HUES6 (cell line): ENCODE results near the gene COL20A1.

Experiments used
- H3K27ac ChIP-seq: 2 replicates; pipeline ENCODE4 v1.7.0; 2013; ENCODE audit warnings: low read depth, mild to moderate bottlenecking, low read length, inconsistent platforms
- H3K27me3 ChIP-seq: 2 replicates; pipeline ENCODE4 v1.6.1; 2013; ENCODE audit warnings: low read length; ENCODE audit not compliant: control insufficient read depth, insufficient read depth
- H3K36me3 ChIP-seq: 2 replicates; pipeline ENCODE4 v1.6.1; 2013; ENCODE audit warnings: low read length; ENCODE audit not compliant: control insufficient read depth, insufficient read depth
- H3K4me1 ChIP-seq: 2 replicates; pipeline ENCODE4 v1.6.1; 2013; ENCODE audit warnings: low read length; ENCODE audit not compliant: control insufficient read depth, insufficient read depth
- H3K4me3 ChIP-seq: 2 replicates; pipeline ENCODE4 v1.5.1; 2013; ENCODE audit warnings: low read depth, low read length
- H3K9ac ChIP-seq: one replicate; pipeline ENCODE4 v1.6.1; 2013; ENCODE audit warnings: mild to moderate bottlenecking, low read length
- H3K9me3 ChIP-seq: 2 replicates; pipeline ENCODE4 v1.6.1; 2013; ENCODE audit warnings: low read depth, low read length; ENCODE audit not compliant: control insufficient read depth, insufficient read depth

COL20A1 gene

GRCh38 chr20:63253438-63254231, 39.4 kb upstream of the COL20A1 start:
- no peak overlapping the region for H3K9ac ChIP-seq
- H3K27ac ChIP-seq = no peak overlapping the region
- H3K4me3 ChIP-seq = peak overlapping the region; percentile 60
- peaks cover 54% of the 10 kb centered on the region for H3K27me3 ChIP-seq
- no peaks in the 10 kb centered on the region for H3K9me3 ChIP-seq
- H3K36me3 ChIP-seq = no peaks in the 10 kb centered on the region
- H3K4me1 ChIP-seq = peaks cover 22% of the 10 kb centered on the region

GRCh38 chr20:63254232-63254605, 38.8 kb upstream of the COL20A1 start, which contains the start of gene NKAIN4:
Gene NKAIN4 (minus strand): TSS chr20:63254463. CDS start chr20:63254450, 13 bp downstream.
- Histone ChIP-seq H3K4me1 (peaks cover 23% of the 10 kb centered on the region), H3K4me3 (peak within 1 kb of the TSS; percentile 65), H3K27me3 (peaks cover 54% of the 10 kb centered on the region), H3K36me3 (no peaks in the 10 kb centered on the region), H3K9me3 (no peaks in the 10 kb centered on the region), H3K27ac (no peak within 1 kb of the TSS), H3K9ac (no peak within 1 kb of the TSS)

- no peaks in the 10 kb centered on the region for H3K9me3 ChIP-seq
- no peak overlapping the region for H3K27ac ChIP-seq
- no peaks in the 10 kb centered on the region for H3K36me3 ChIP-seq
- H3K4me3 ChIP-seq = peak overlapping the region; percentile 65
- H3K9ac ChIP-seq = no peak overlapping the region
- peaks cover 54% of the 10 kb centered on the region for H3K27me3 ChIP-seq
- peaks cover 26% of the 10 kb centered on the region for H3K4me1 ChIP-seq
Observed at GRCh38 chr20:63254606-63255384, 38.2 kb upstream of the COL20A1 start.

- no peak overlapping the region for H3K9ac ChIP-seq
- peaks cover 26% of the 10 kb centered on the region for H3K4me1 ChIP-seq
- peaks cover 54% of the 10 kb centered on the region for H3K27me3 ChIP-seq
- no peaks in the 10 kb centered on the region for H3K9me3 ChIP-seq
- H3K36me3 ChIP-seq = no peaks in the 10 kb centered on the region
- no peak overlapping the region for H3K4me3 ChIP-seq
- no peak overlapping the region for H3K27ac ChIP-seq
Observed at GRCh38 chr20:63255931-63256704, 36.9 kb upstream of the COL20A1 start.

DNA sequence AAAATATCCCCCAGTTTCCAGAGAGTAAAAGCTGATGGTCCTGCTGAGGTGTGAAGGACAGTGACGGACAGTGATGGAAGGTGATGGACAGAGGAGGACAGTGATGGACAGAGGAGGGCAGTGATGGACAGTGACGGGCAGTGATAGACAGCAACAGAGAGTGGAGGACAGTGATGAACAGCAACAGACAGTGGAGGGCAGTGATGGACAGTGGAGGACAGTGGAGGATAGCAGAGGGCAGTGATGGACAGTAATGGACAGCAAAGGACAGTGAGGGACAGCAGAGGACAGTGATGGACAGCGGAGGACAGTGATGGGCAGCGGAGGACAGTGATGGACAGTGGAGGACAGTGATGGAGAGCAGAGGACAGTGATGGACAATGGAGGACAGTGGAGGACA, 36.0 kb upstream of the COL20A1 start:
- H3K4me1 ChIP-seq = peaks cover 31% of the 10 kb centered on the region
- no peaks in the 10 kb centered on the region for H3K36me3 ChIP-seq
- H3K4me3 ChIP-seq = no peak overlapping the region
- H3K27ac ChIP-seq = no peak overlapping the region
- H3K27me3 ChIP-seq = peaks cover 49% of the 10 kb centered on the region
- no peak overlapping the region for H3K9ac ChIP-seq
- H3K9me3 ChIP-seq = no peaks in the 10 kb centered on the region

DNA sequence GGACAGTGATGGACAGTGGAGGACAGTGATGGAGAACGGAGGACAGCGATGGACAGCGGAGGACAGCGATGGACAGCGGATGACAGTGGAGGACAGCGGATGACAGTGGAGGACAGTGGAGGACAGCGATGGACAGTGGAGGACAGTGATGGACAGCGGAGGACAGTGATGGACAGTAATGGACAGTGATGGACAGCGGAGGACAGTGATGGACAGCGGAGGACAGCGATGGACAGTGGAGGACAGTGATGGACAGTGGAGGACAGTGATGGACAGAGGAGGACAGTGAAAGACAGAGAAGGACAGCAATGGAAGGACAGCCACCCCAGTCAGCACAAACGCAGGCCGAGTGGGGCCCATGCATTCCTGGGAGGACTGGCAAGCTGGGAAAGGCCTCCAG, 35.4 kb upstream of the COL20A1 start:
- no peaks in the 10 kb centered on the region for H3K9me3 ChIP-seq
- H3K4me3 ChIP-seq = no peak overlapping the region
- no peaks in the 10 kb centered on the region for H3K36me3 ChIP-seq
- H3K27ac ChIP-seq = no peak overlapping the region
- H3K4me1 ChIP-seq = peaks cover 35% of the 10 kb centered on the region
- peaks cover 43% of the 10 kb centered on the region for H3K27me3 ChIP-seq
- H3K9ac ChIP-seq = no peak overlapping the region

GRCh38 chr20:63258781-63259180, 34.2 kb upstream of the COL20A1 start:
- Histone ChIP-seq H3K36me3 (no peaks in the 10 kb centered on the region), H3K4me1 (peaks cover 28% of the 10 kb centered on the region), H3K9me3 (no peaks in the 10 kb centered on the region), H3K27ac (no peak overlapping the region), H3K4me3 (no peak overlapping the region), H3K27me3 (peaks cover 32% of the 10 kb centered on the region), H3K9ac (no peak overlapping the region)

GRCh38 chr20:63259734-63260460, 33.1 kb upstream of the COL20A1 start:
- H3K27me3 ChIP-seq = peaks cover 24% of the 10 kb centered on the region
- H3K9ac ChIP-seq = no peak overlapping the region
- no peak overlapping the region for H3K4me3 ChIP-seq
- H3K4me1 ChIP-seq = peaks cover 27% of the 10 kb centered on the region
- H3K36me3 ChIP-seq = no peaks in the 10 kb centered on the region
- no peak overlapping the region for H3K27ac ChIP-seq
- H3K9me3 ChIP-seq = no peaks in the 10 kb centered on the region

- H3K27ac ChIP-seq = no peak overlapping the region
- H3K9me3 ChIP-seq = no peaks in the 10 kb centered on the region
- no peak overlapping the region for H3K4me3 ChIP-seq
- no peaks in the 10 kb centered on the region for H3K36me3 ChIP-seq
- H3K27me3 ChIP-seq = peaks cover 17% of the 10 kb centered on the region
- H3K9ac ChIP-seq = no peak overlapping the region
- peaks cover 21% of the 10 kb centered on the region for H3K4me1 ChIP-seq
Observed at GRCh38 chr20:63260521-63260920, 32.5 kb upstream of the COL20A1 start.

DNA sequence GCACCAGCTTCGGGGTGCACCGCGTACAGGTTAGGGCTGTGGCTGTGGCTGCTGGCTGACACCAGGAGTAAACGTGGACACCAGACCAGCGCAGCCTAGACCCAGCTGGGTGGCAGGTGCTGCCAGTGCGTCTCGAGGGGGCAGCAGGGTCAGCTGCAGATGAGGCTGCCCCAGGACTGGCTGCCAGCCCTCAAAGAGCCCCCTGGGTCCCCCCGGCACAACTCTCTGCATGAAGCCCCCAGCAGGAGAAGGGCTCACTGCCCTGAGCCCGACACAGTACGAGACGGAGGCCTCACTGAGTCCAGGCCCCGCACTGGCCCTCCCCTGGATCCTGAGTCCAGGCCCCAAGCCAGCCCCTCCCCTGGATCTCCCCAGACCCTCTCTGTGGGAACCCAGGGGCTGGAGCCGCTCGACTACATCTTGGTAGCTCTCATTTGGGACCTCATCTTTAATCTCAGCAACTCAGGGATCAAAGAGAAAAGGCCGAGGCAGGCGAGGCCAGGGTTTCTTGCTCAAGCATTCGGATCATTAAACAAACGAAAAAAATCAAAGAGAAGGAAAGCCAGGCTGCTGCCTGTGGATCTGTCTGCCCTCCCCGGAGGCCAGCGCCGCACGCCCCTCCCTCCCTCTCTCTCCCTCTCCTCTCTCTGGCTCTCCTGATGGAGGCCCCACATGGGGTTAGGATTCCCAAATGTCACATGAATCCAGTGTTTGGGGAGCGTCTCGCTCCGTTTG, 31.8 kb upstream of the COL20A1 start:
- Histone ChIP-seq H3K9ac (no peak overlapping the region), H3K27ac (no peak overlapping the region), H3K4me1 (peaks cover 16% of the 10 kb centered on the region; the same call in 1 of the 2 replicates), H3K27me3 (peaks cover 10% of the 10 kb centered on the region; the same call in 1 of the 2 replicates), H3K36me3 (no peaks in the 10 kb centered on the region), H3K9me3 (no peaks in the 10 kb centered on the region), H3K4me3 (no peak overlapping the region)
